GM21360 (cell line): ENCODE results near the gene C6orf120.
"Not testable (repeated sequence)": the region's sequence is repeated elsewhere in the genome, so short reads cannot be mapped to it uniquely, and the experiment has no call there.

ENCODE experiments used
- ATAC-seq: cut with Tn5 transposase; IDR thresholded peaks from one replicate; pipeline ENCODE4 v1.9.1; 2021; ENCODE audit warnings: mild to moderate bottlenecking, moderate library complexity; ENCODE audit not compliant: unreplicated experiment

Gene C6orf120

DNA sequence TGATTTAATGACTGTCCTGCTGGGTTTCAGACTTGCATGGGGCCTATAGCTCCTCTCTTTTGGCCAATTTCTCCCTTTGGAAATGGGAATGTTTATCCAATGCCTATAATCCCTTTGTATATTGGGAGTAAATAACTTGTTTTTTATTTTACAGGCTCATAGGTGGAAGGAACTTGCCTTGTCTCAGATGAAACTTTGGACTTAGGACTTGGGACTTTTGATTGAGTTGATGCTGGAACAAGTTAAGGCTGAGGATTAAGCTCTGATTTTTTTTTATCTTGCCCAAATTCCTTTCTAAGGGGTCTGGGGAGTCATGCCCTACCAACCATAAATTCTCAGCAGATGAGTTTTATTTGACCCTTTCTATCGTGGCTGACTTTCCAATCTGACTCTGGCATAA, 23.6 kb upstream of the C6orf120 start:
- no peak for ATAC-seq

DNA sequence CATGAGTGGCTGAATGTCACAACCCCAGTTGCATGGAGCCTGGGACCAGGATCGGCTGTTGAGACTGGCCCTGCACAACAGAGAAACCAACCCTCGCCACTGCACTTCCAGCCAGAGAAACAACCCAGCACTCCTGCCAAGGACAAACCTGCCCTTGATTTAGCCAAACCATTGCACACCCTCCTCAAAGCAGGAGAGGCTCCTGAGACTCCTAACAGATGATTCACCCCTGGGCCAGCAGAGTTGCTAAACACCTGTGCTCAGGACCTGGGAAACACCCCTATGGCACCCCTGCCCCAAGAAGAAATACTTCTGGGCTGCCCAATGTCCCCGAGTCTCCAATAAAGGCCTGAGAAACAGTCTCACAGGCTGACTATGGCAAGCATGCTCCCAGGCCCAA, 17.9 kb upstream of the C6orf120 start:
- no peak for ATAC-seq

DNA sequence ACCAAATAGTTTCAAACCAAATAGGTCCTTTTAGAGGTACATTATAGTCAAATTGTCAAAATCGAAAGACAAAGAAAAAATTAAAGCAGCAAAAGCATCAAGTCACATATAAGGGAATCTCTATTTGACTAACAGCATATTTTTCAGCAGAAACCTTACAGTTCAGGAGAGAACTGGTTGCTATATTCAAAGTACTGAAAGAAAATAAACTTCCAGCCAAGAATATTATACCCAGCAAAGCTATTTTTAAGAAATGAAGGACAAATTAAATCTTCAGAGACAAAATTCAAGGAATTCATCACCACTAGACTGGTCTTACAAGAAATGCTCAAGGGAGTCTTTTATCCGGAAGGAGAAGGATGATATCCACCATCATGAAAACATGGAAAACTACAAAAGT, 16.1 kb upstream of the C6orf120 start:
- no peak for ATAC-seq

DNA sequence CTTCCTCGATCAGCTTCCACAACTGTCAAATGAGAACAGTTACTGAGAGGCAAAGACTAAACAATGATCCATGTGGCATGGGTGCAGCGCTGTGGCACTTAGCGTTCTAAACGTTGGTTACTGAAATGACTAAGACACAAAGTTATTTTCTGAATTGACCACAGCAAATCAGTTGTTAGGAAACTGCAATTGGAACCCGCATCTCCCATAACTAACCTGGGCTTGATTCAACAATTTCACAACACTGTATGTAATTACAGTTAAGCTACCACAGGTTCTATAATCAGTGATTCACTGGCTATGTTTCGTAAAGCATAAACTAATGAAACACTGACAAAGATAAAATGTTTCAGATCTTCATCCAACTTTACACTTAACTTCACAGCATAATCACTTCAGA, 12.6 kb upstream of the C6orf120 start:
- no peak for ATAC-seq

DNA sequence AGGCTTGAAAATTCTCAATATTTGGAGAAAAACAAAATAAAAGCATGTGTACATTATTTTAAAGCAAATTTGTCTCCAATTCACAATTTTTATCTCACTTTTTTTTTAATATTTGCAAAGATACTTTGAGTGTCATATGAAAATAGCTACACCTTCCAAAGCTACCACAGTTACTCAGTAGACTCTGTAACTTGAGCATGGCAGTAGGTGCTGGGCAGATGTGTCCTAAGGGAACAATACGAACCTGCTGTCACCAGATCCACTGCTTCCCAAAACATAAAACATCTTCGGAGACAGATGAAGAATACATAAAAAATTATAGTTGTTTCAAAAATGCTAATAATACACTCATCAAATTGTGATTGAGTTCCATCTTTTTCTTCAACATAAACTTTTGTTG, 10.7 kb upstream of the C6orf120 start:
- no peak for ATAC-seq

DNA sequence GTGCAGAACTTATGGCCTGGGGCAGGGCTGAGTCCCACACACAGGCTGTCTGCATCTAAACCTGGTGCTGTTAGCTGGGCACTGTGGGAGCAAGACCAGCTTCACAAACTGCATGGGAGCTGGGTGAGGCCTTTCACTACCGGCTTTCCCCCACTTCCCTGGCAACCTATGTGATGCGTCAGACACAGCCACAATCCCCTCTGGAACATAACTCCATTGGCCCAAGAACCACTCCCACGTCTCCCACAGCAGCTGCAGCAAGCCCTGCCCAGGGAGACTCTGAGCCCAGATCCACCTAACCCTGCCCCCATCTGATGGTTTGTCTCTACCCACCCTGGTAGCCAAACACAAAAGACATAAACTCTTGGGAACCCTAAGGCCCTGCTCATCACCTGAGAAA, 9.4 kb upstream of the C6orf120 start:
- ATAC-seq, result no peak

DNA sequence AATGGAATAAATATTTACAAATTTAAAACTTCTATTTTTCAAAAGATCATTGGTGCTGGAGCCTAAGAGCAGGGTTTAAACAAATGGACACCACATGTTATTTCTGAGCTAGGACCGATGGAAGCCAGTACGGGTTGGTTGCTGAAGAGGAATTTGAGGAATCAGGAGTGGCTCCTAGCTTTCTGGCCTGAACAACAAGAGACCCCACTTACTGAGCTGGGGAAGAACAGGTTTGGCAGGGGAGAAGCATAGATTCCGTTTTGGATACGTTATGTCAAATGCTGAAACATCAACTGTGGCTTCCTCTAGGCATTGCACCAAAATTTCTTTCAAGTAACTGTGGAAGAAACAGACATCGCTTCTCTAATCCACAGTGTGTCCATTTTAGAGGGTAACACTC, 6.8 kb upstream of the C6orf120 start:
- ATAC-seq, result no peak

DNA sequence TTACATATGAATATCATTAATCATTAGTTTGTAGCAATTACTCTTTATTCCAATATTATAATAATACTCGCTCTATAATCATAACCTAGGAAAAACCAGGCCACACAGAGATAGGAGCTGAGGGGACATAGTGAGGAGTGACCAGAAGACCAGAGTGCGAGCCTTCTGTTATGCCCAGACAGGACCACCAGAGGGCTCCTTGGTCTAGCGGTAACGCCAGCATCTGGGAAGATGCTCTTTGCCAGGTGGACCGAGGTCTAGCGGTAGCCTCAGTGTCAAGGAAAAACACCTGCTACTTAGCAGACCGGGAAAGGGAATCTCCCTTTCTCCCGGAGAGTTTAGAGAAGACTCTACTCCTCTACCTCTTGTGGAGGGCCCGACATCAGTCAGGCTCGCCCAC, 4.8 kb upstream of the C6orf120 start:
- ATAC-seq, result not testable (repeated sequence)

DNA sequence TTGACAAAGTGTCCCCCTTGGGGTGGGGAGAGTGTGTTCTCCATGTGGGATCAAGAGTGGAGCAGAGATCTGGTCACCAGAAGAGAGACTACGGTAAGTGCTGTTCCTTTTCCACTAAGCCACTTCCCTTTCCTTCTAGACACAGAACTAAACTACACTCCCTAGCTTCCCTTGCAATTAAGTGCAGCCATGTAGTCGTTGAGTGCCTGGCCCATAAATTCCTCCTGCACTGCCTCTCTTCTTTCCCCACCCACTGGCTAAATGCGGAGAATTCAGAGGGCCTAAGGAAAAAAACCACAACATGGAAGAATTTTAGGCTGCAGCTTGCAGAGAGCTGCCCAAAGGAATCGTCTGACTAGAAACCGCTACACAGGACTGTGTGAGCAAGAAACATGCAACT, 1.6 kb upstream of the C6orf120 start:
- ATAC-seq, result no peak

DNA sequence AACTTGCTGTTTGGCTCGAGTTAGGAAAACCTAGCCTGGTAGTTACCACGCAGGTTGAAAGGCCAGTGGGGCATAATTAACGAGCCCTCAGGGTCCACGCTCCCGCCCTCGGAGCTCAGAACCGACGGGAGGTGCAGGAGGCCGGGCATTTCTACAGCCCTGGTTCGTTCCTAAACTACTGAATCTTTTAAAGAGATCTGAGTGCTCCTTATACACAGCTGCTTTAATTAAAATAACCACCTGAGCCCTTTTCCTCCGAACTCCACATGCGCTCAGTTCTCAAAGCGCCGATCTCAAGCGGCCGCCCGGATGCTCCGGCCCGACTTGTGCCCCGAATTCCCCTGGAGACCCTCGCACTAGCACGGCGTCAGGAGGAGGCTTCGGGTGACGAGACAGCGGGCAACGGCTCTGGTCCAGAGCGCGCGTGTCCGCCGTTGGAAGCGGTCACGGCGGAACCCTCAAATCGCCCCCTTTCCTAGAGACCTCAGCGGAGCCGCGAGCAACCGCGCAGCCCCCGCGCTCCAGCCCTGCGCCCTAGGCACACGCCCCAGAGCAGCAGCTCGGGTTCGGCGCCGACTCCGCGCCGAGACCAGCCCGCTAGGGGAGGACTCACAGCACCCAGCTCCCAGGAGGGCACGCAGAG, 494 bp upstream of the C6orf120 start:
- ATAC-seq, result peak; percentile 0

DNA sequence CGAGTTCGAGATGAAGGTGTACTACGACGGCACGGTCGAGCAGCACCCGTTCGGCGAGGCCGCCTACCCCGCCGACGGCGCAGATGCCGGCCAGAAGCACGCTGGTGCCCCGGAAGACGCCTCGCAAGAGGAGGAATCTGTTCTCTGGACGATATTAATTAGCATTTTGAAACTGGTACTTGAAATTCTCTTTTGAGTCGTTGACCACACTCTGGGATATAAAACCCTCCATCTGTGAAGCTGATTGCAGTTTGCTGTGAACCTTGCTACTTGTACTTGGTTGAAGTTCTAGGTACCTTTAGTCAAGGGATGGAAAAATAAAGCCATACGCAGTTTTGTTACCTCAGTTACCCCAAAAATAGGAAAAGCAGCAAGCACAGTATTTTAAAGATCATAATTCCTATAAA, 917 bp downstream of the C6orf120 start:
- peak; percentile 3 for ATAC-seq

DNA sequence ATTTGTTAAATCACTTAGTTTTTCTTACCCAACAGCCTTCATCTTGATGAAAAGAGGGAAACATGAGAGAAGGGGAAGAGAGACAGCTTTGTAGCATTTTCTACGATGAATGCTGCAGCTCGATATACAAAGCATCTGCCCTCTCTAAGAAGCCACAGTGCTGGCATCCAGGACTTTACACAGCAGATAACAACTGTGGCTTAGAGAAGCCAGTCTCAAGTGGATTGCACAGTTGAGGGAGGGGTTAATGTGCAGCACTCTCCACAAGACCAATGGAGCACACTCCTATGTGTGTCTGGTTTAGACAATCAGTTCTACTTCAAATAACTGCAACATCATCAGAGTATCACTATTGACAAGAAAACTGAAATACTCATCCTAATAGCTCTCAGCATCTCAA, 5.8 kb downstream of the C6orf120 start:
- no peak for ATAC-seq

DNA sequence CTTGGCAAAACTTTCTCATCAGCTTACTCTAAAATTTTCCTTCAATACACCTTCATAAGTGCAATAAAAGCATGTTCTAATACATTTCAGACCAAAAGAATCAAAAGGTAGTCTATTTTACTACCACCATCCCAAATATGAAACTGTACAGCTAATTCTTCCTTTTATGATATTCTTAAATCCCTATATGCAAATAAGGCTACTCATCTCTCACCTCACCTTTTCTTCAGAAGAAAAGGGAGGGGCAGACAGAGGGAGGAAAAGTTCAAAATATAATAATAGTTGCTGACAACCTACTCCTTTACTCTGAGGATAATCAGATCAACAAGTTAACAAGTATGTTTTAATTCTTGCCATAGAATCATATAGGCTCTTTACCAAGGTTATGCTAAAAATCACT, 7.4 kb downstream of the C6orf120 start:
- no peak for ATAC-seq

DNA sequence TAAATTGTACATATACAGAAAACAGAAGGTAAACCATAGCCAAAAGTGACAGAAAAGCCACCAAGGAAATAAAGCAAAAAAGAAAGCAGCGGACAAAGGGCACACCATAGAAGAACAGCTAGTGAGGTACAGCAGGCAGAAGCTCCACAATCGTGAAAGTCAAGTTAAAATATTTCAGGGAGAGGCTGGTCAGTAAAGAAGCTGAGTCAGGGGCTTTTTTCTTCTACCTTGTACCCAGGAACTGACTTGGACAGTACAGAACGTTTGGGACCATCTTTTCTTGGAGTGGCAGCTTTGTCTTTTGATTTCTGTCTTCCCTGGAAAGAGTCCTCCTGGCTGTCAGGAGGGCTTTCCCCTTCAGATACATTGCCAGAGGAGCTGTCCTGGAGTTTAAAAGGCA, 8.1 kb downstream of the C6orf120 start:
- ATAC-seq, result no peak

DNA sequence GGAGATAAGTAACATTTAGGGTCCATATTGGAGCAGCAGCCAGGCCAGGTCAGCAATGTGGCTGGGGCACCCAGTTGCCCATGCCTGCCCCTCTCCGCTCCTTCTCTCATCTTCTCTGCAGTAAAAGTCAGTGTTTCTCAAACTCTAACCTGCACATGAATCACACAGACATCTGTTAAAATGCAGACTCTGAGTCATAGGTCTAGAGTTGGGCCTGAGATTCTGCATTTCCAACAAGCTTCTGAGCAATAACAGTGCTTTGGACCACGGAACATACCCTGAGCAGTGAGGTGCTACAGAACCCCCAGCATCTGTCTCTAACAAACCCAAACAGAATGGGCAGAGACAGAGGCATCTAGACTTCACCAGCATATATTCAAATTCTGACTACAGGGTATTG, 12.3 kb downstream of the C6orf120 start:
- no peak for ATAC-seq

DNA sequence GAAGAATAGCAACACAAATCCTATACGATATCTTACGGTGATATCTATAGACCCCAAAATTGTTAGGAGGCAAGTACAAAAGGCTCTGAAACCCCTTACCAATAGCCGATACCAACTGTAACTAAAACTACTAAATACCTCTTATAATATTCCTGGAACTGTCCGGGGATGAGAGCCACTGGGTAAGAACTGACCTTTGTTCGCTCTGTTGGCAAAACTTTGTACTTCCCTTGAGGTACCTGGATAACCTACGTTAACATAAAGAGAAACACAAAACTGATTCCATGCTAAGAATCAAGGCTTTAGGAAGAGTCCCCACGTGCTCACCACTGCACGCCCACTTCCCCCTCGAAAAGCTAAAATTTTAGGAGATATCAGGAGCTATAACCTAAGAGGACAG, 12.7 kb downstream of the C6orf120 start:
- ATAC-seq, result no peak

DNA sequence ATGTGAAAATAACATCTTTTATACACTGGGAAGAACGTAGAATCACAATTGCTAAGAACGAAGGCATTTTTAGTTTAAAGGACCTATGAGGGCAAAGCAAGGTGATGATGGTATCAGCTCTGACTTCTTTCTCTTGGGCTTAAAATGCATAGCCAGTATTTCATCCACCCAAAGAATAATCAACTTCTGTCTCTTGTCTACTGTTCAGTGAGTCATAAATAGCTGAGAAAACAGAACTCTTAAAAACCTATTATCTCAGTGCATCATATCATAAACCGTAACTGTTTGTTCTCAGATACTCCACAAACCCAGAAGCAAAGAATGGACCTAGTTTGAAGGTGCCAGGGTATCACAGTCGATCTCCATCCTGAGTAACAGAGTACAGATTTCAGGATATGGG, 17.2 kb downstream of the C6orf120 start:
- ATAC-seq, result no peak

DNA sequence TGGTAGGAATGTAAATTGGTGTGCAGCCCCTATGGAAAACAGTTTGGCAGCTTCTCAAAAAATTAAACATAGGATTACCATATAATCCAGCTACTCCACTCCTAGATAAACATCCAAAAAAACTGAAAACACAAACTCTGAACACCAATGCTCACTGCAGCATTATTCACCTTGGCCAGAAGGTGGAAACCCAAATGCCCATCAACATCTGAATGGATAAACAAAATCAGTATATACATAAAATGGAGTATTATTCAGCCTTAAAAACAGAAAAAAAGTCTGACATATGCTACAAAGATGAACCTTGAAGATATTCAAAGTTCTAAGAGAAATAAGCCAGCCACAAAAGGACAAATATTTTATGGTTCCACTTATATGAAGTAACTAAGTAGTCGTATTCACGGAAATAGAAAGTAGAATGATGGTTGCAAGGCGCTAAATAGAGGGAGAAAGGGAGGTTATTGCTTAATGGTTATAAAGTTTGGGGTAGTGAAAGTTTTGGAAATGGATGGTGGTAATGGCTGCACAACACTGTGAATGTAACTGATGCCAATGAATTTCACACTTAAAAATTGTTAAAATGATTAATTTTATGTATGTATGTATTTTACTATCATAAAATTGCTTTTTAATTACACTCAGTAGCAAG, 18.4 kb downstream of the C6orf120 start:
- ATAC-seq, result no peak

DNA sequence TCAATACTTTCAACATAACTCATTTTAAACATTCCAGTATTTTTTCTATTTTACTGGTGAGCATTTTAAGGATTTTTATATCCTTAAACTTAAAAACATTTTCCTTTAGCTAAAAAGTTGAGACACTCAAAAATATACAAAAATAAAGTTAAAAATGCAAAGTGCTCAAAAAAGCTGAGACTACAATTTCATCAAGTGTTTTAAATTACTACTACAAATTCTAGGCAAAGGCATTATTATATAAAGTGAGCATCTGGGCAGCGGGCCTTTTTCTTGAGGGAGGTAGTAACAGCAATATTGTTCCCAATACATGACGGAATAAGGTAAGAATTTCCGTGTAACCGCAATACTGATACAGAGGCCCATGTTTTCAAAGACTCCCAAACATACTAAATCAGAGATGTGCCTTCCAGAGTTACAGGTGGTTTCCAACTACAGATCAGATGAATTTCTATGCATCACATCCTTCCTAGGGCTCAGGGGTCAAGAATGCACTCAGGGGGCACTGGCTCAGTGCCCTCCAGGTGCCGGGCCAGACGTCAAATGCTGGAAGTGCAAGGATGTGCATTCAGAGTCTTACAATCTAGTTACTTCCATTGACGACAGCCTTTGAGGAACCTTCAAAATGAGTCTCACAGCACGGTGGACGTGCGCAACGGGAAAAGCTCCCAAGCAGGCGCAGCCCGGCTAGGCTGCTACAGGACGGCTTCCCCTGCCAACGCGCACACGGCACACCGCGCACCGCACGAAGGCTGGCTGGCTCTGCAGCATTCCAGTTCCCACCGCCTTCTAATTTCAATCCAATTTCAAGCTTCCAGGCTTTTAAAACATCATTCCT, 20.7 kb downstream of the C6orf120 start:
- ATAC-seq, result peak; percentile 23

DNA sequence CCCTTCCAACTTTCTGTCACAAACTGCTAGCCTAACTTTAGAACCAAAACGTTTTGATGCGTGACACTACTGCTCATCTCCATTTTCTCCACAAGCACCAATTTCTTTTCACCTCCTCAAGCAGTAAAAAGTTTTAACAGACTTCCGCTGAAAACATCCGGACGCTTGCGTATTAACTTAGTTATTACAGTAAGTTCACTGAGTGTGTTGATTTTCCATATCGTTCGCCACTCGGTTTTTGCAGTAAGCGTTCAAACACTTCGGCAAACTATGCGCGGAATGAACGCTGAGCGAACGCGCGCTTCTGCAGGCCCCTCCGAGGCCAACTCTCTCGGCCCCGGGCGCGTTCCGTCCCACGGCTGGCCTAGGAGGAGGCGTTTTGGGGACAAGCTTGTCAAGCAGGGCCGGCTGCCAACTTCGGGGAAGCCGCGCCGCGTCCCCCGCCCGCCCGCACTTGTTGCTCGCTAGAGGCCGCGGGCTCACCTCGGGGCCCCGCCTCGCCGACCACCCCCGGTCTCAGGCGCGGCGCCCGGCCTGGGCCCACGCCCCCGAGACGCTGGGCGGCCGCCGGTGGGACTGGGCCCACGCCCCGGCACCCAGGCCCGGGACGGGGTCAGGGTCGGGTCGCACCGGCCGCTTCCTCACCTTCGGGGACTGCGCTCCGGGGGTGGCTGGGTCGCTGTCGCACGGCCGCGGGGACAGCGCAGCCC, 21.4 kb downstream of the C6orf120 start:
- peak; percentile 35 for ATAC-seq

DNA sequence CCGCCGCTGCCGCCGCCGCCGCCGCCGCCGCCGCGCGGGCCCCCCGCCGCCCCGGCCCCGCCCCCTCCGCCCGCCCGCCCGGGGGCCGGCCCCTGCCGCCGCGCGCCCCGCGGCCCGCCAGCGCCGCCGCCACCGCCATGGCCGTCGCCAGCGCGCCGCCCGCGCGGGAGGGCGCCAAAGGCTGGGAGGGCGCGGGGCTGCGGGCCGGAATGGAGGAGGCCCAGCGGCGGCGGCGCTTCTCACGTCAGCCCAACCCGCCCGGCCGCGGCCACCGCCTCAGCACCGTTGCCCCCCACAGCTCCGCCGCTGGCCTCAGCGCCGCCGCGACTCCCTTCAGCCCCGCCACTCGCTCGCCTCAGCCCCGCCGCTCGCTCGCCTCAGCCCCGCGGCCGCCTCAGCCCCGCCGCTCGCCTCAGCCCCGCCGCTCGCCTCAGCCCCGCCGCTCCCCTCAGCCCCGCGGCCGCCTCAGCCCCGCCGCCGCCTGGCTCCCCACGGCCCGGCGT, 22.1 kb downstream of the C6orf120 start:
- peak; percentile 35 for ATAC-seq
